22Rv1 (cell line): ENCODE data around the gene TMEM208.

Source experiments
- ZFX ChIP-seq: fragments of 450-650 bp; IDR thresholded peaks from 2 replicates; pipeline ENCODE4 v1.6.1; 2017; ENCODE audit warnings: antibody characterized with exemption, borderline replicate concordance
- TF ChIP-seq, protein P1 (sequence below): fragments of 450-650 bp; IDR thresholded peaks from 2 replicates; pipeline ENCODE4 v1.5.1; 2017; ENCODE audit warnings: mild to moderate bottlenecking

DNA sequence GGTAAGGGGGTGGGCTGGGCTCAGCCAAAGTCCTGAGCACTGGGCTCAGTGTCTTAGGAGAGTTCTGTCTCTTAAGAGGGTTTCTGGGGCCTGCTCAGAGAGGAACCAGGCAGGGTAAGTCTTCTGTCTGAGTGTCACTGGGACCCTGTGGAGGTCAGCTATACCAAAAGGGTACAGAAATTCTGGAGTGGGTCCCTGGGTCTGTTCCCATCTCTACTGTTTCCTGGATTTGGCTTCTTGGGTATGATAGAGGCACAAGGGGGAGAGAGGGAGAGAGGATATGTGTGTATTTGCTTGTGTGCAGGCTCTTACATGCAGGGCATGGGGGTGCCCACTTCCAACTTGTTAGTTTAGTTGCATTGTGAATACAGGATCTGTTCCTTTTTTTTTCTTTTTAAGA lies 33.4 kb upstream of the TMEM208 start:
- TF ChIP-seq, protein P1, sequence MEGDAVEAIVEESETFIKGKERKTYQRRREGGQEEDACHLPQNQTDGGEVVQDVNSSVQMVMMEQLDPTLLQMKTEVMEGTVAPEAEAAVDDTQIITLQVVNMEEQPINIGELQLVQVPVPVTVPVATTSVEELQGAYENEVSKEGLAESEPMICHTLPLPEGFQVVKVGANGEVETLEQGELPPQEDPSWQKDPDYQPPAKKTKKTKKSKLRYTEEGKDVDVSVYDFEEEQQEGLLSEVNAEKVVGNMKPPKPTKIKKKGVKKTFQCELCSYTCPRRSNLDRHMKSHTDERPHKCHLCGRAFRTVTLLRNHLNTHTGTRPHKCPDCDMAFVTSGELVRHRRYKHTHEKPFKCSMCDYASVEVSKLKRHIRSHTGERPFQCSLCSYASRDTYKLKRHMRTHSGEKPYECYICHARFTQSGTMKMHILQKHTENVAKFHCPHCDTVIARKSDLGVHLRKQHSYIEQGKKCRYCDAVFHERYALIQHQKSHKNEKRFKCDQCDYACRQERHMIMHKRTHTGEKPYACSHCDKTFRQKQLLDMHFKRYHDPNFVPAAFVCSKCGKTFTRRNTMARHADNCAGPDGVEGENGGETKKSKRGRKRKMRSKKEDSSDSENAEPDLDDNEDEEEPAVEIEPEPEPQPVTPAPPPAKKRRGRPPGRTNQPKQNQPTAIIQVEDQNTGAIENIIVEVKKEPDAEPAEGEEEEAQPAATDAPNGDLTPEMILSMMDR: no peak
- TF ChIP-seq ZFX: no peak
